Adrenal gland (tissue), 12 donors: Measurements from ENCODE around the gene KIF6. TPM values are rescaled to one million over a fixed set of nuclear protein-coding genes. Genes with fewer than 3 reads are reported as not detected.

Experiments used
- DNase-seq, 7 donors: peaks; one replicate each; pipeline ENCODE4 v3.0.0-alpha.2; 2019 to 2020
- H3K27ac ChIP-seq, 5 donors: fragments of 200-600 bp; sonication (generic) in 4 of 5; 1 replicate in 3 of 5; 2 replicates in 2 of 5; pipeline versions ENCODE4 v1.5.1 to v1.8.0; 2016 to 2020; ENCODE audit warnings: mild to moderate bottlenecking in 1 of 5
- H3K27me3 ChIP-seq: fragments of 200-600 bp; 2 replicates; pipeline ENCODE4 v1.8.0; 2021
- H3K36me3 ChIP-seq, 2 donors: fragments of 200-600 bp; replicated peaks in 1 of 2; 1 replicate in 1 of 2; 2 replicates in 1 of 2; pipeline versions ENCODE4 v1.5.1 to v1.8.0; 2018 to 2022
- H3K4me1 ChIP-seq, 2 donors: fragments of 200-600 bp; replicated peaks in 1 of 2; 1 replicate in 1 of 2; 2 replicates in 1 of 2; pipeline versions ENCODE4 v1.5.1 to v1.8.0; 2018 to 2021
- H3K4me3 ChIP-seq, 4 donors: fragments of 200-600 bp; sonication (generic) in 3 of 4; one replicate each; pipeline ENCODE4 v1.5.1; 2016 to 2018
- H3K9me3 ChIP-seq, 3 donors: fragments of 200-600 bp; sonication (generic) in 1 of 3; replicated peaks in 1 of 3; 1 replicate in 2 of 3; 2 replicates in 1 of 3; pipeline versions ENCODE4 v1.5.1 to v1.8.0; 2016 to 2021
- CTCF ChIP-seq, 6 experiments: fragments of 450-650 bp in 4 of 6; fragments of 200-600 bp in 2 of 6; sonication (generic) in 1 of 6; IDR thresholded peaks; 1 replicate in 5 of 6; 2 replicates in 1 of 6; pipeline versions ENCODE4 v1.5.1 to v1.8.0; 2016 to 2021; ENCODE audit warnings: antibody characterized with exemption in 6 of 6, mild to moderate bottlenecking in 2 of 6, moderate library complexity in 1 of 6
- POLR2A ChIP-seq, 2 donors: fragments of 450-650 bp; IDR thresholded peaks; one replicate each; pipeline ENCODE4 v1.6.1; 2017; ENCODE audit warnings: antibody characterized with exemption in 2 of 2, mild to moderate bottlenecking in 2 of 2, moderate library complexity in 1 of 2
- WGBS, 4 donors: extraction: QIAGEN DNeasy Blood & Tissue Kit in 2 of 4; methylation state at CpG; one replicate each; pipeline versions ENCODE4 v1.1.5 to v1.1.7; 2013 to 2017; 5-methylcytosine and 5-hydroxymethylcytosine counted together
- intact Hi-C, 2 donors: fragments of 100-400 bp; cut with DNase I; formaldehyde crosslinking; loops; one replicate each; pipeline versions ENCODE4 v1.14.1 to v1.15.0; 2022 to 2023
- polyA plus RNA-seq, 3 donors: library from polyadenylated mRNA; stranded (reverse); fragments of 200-250 nt in 2 of 3; fragments of 350-450 nt in 1 of 3; fragmentation: Illumina TruSeq in 1 of 3; extraction: RNeasy Lipid Tissue Mini Kit (QIAGEN cat#74804) in 1 of 3; gene quantifications; one replicate each; pipeline ENCODE4 v1.2.3, GENCODE V29; 2013 to 2014
- total RNA-seq, 9 donors: library from RNA; depleted of rRNA in 4 of 9; stranded (reverse); fragments of >200 nt in 4 of 9; fragments of 120-200 nt in 1 of 9; fragmentation: NEBNext Ultra II Directional in 1 of 9; extraction: Animal tissue kit (Norgen Biotek cat#: 25700) in 1 of 9; gene quantifications; one replicate each; pipeline versions ENCODE4 v1.1.0 to v1.2.4, GENCODE V29; 2013 to 2023
- donor health status: healthy with polysubstance abuse.
- donor health status: Bipolar disorder and iron deficiency.
- donor health status: DM: yes; HTN: yes; CAD: no.
- donor health status: DM: no; HTN: no; CAD: no.
- donor health status: DM: no; HTN: no; CAD: no.
- donor health status: DM: yes; HTN: yes; CAD: no.

Gene KIF6
- total and polyA plus RNA-seq, 12 donors: 0.52 to 4.2 (median 0.73) TPM

- intact Hi-C loops: no loop called here
- no peak overlapping the region for H3K4me3 ChIP-seq
Measured at GRCh38 chr6:39585641-39586040, 139.6 kb downstream of the KIF6 start.

GRCh38 chr6:39577446-39578165 is 147.6 kb downstream of the KIF6 start:
- Histone ChIP-seq H3K27ac (no peak overlapping the region), H3K4me3 (no peak overlapping the region), H3K9me3 (no peaks in the 10 kb centered on the region), H3K27me3 (no peaks in the 10 kb centered on the region), H3K36me3 (no peaks in the 10 kb centered on the region), H3K4me1 (no peaks in the 10 kb centered on the region)
- DNase-seq: no peak
- intact Hi-C loops: no loop called here
- no peak for TF ChIP-seq POLR2A (IDR thresholded peaks at IDR 0.05)
- no peak for TF ChIP-seq CTCF (IDR thresholded peaks at IDR 0.05)
- 86 to 90% (median 89%) methylated on average over 6 of the region's 6 CpGs for WGBS, 4 donors

More at GRCh38 chr6:39585641-39586040, 139.6 kb downstream of the KIF6 start:
- Histone ChIP-seq H3K4me1 (no peaks in the 10 kb centered on the region), H3K27ac (no peak overlapping the region), H3K36me3 (no peaks in the 10 kb centered on the region), H3K9me3 (no peaks in the 10 kb centered on the region), H3K27me3 (no peaks in the 10 kb centered on the region)
- DNase-seq: no peak
- WGBS, 4 donors: 89 to 95% (median 92%) methylated on average over 2 of the region's 2 CpGs
- TF ChIP-seq CTCF (IDR thresholded peaks at IDR 0.05): no peak
- no peak for TF ChIP-seq POLR2A (IDR thresholded peaks at IDR 0.05)

GRCh38 chr6:39576556-39577303 is 148.5 kb downstream of the KIF6 start:
- Histone ChIP-seq H3K4me1 (no peaks in the 10 kb centered on the region), H3K9me3 (no peaks in the 10 kb centered on the region), H3K27ac (no peak overlapping the region), H3K27me3 (no peaks in the 10 kb centered on the region), H3K4me3 (no peak overlapping the region), H3K36me3 (no peaks in the 10 kb centered on the region)
- TF ChIP-seq POLR2A (IDR thresholded peaks at IDR 0.05): no peak
- TF ChIP-seq CTCF (IDR thresholded peaks at IDR 0.05): no peak
- no peak for DNase-seq
- 86 to 96% (median 89%) methylated on average over 4 of the region's 4 CpGs for WGBS, 4 donors
- intact Hi-C loops: no loop called here

- Histone ChIP-seq H3K27ac (no peak overlapping the region), H3K4me1 (no peaks in the 10 kb centered on the region), H3K4me3 (no peak overlapping the region), H3K27me3 (no peaks in the 10 kb centered on the region), H3K36me3 (no peaks in the 10 kb centered on the region), H3K9me3 (no peaks in the 10 kb centered on the region)
- intact Hi-C loops: no loop called here
- 84 to 96% (median 92%) methylated on average over 7 of the region's 7 CpGs for WGBS, 4 donors
- TF ChIP-seq CTCF (IDR thresholded peaks at IDR 0.05) (no peak), POLR2A (IDR thresholded peaks at IDR 0.05) (no peak)
- no peak for DNase-seq
Measured at GRCh38 chr6:39574991-39575390, 150.2 kb downstream of the KIF6 start.
